Measurements from ENCODE around the gene CAMK1D.
A peak's percentile ranks its signal among the peaks of the same experiment; 100 is the strongest.

The CAMK1D gene

DNA sequence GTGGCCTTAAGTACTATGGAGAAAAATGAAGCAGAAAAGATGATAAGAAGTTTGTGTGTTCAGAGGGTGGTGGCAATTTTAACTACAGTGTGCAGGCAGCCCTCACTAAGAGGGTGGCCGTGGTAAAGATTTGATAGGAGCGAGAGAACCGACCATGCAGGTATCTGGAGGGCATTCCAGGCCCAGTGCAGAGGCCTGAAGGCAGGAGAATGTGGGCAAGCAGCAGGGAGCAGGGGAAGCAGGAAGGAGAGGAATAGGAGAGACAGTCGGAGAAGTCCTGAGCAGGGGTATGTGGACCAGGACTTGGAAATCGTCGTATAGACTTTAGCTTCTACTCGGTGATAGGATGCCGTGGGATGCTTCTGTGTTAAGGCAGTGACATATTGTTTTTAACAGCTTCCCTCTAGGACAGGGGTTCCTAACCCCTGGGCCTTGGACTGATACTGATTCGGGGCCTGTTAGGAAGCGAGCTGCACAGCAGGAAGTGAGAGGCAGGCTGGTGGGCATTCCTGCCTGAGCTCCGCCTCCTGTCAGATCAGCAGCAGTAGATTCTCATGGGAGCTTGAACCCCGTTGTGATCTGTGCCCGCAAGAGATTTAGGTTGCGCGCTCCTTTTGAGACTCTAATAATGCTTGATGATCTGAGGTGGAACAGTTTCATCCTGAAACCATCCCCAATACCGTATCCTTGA lies 425.0 kb downstream of the CAMK1D start:
- no peak for DNase-seq

DNA sequence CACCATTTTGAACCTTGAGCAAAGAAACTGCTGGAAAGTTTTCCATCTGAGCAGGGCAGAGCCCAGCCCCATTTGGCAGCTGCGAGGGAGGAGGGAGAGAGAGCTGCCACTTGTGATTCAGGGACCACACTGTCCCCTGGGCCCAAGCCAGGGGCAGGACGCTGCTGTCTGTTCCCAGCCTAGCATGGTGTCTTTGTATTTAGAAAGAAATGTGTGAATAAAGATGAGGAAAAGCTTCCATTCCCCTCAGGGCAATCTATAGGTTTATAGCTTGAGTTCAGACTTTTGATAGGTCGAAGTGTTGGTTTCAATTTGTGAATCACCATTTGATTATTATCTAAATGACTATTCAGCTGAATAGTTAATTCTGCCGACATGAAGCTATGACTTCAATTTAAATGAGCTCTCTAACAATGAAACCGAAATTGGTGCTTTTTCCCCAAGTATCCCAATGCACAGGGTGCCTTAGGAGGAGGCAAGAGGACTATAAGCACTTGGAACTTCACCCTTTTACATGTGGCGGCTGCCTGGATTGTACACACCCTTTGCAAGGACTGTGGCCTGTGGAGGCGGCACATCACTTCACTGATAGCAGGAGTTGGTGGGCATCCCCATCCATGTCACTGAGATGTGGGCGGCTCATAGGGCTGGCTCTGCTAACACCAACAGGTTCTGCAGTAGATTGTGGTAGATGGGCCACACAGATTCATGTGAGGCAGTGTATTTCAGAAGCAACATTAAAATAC lies 428.7 kb downstream of the CAMK1D start:
- DNase-seq = no peak

DNA sequence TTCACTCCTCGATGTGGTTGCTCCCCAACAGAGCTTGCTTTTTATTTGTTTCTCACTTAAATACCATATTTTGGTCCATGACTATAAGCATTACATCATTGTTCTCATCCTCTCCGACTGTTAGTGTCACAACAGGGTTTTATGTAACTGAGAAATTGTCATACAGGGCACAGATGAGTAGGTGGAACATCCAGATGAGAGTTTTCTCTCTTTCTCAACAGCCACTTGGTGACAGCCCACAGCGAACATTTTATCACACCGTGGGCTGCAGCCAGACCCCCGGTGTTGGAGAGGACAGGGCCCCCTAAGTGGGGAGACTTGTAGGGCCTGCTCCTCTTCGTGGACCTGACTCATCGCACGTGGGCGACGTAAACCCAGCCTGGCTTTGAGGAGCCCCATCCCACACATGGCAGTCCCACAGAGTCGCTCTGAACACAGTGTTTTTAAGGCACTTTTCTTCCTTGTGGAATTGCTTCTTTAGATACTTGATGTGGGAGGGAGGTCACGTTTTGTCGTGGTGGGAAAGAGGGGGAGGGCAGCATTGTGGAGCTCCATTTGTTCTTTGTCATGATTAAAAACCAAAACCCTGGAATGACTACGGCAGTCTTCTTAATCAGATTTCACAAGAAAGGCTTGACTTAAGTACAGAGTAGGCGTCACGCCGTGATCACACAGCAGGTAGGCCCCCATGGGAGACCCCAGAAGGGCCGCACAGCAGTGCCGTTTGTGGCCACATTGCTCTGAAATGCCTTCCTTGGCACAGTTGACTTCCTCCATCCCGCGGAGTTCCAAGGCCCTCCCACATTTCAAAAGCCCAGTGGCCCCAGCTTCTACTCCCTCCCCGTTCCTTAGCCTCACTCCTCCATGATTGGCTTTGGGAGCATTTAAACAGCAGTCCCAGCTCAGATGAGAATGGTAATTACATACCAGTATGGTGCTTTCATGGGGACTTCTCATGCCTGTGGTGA lies 431.6 kb downstream of the CAMK1D start:
- DNase-seq = peak; percentile 66

DNA sequence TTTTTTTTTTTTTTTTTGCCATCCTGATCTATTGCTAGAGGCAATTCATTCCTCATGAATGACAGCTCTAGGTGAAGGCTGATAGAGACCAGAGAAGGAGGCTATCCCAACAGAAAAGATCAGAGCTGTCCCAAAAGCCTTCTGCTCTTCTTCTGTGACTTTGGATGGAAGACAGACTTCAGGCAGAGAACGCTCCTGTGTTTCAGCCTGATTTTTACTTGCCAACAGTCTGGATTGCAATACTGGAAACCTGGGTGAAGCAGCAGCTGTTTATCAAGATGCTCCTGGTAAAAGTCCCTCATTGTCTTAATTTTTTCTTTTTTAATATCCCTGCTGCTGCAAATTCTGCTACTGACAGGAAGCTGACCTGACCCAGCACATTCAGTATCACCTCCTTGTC lies 432.6 kb downstream of the CAMK1D start:
- DNase-seq = no peak

DNA sequence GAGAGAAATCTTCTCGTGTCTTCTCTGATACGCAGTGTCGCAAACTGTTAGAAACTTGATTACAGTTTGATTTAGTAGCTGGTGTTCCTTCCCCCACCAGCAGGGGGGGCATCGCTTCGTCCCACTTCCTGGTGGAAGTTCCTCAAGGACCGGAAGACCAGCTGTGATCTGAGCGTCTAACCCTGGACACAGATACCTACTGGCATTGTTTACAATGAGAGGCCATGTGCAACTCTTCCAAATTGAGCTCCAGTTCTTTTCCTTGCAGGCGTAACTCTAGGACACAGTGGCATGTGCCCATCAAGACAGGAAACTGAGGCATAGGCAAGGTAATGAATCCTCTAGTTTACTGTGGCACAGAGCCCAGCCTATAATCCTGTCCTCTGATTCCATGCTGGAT lies 433.2 kb downstream of the CAMK1D start:
- no peak for DNase-seq

DNA sequence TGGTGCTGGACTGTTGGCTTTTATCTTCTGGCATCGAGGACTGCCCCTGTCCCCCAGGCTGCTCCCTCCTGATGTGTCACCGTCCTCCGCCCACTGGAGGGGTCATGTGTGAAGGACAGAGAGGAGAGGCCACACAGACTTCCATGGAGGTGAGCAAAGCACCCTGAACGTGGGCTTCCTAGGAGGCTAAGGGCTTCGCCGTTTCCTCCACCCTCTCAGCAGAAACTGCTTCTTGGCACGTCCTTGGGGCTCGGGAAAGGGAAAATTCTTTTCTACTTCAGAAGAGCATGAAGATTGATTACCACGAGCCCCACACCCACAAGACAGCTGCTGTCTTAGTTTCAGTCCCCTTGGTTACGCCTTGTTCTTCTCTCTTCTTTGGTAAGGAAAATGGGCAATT lies 433.9 kb downstream of the CAMK1D start:
- peak; percentile 70 for DNase-seq

DNA sequence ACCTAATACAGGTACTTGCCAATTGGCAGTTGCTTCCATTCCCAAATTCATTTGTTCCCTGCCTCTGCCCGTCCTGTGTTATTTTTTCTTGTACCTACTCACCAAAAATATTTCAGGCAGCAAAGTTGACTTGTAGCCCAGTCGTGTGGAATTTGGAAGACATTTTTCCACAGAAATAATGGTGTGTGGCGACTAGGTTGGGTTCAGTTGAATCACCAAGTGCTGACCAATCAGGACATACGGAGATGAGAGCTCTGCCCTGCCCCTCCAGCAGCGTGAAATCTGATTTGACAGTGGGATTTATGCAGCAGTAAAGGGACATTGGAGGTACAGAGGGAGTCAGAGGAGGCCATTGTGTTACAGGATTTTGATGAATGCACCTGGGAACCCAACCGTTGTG lies 435.3 kb downstream of the CAMK1D start:
- DNase-seq = no peak

DNA sequence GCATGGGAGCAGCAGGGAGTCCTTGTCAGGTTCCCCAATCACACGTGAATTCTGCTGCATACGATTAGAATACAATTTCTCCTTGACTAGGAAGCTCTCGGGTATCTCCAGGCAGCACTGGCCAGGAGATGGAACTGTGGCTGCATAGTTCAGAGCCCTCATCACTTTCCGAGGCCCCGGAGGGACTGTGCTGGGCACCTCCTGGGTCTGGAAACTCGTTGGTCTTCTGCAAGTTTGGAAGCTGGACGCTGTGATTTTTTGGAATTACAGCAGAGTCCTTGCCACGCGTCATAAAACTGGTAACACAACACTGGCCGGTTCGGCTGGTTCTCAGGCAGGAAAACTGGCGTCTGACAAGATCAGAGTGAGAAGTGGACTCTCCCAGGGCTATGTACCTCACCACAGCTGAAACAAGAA lies 436.1 kb downstream of the CAMK1D start:
- no peak for DNase-seq

DNA sequence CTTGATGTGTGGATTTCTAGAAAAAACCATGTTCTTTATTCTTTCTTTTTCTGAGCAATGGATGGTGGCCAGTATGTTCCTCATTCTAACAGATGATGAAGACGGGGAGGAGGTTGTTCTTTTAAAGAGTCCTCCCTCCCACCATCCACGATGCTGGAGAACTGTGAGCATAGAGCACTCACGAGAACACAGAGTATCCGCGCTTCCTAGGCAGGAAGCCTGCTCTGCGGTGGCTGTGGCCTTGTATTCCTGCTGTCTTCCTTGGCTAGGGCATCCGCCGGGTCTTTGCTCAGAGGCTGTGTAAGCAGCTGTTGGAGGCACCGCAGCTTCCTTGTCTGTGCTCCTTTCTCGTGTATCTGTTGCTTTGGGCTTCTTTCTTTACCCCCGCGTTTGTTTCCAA lies 437.9 kb downstream of the CAMK1D start:
- no peak for DNase-seq

DNA sequence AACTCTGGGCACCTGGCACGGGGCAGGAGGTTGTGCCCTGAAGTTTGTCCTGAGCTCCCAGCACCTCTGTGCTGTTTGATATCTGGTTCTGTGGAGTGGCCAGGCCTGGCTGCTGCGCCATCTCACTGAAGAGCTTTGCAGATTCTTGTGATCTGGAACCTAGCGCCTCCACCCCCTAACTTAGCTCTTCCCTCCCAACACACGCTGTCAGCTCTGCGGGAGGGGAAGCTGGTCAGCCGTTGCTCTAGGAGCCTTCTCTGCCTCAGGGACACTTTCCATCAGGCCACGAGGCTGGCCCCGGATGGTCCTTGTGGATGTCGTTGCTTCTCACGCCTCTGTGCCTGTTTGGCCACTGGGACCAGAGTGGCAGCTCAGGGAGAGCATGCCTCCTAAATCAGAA lies 438.9 kb downstream of the CAMK1D start:
- DNase-seq = no peak

DNA sequence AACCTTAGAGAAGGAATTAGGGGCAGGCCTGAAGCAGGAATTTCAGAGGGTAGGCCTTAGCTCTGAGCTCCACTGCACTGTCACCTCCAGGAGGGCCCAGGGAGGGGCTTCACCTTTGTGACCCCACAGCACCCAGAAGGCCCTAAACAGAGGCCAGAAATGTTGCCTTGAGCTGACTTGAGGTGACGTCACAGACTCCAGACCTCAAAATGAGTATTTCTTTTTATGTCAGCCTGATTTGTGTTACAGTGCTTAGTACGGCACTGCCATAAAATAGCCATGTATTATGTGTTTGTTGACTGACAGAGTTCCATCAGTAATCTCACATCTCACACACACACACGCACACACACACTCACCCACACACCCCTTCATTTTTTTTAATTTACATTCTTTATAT lies 440.9 kb downstream of the CAMK1D start:
- DNase-seq = no peak

DNA sequence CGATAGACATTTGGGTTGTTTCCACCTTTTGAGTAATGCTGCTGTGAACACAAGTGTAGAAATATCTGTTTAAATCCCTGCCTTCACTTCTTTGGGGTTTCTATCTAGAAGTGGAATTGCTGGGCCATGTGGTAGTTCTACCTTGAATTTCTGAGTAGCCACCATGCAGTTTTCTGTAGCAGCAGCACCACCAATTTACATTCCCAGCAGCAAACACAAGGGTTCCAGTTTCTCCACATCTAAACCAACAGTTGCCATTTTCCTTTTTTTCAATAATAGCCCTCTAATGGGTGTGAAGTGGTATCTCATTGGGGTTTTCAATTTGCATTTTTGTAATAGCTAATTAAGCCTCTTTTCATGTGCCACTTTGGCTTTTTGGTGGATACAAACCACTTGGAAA lies 442.4 kb downstream of the CAMK1D start:
- no peak for DNase-seq

DNA sequence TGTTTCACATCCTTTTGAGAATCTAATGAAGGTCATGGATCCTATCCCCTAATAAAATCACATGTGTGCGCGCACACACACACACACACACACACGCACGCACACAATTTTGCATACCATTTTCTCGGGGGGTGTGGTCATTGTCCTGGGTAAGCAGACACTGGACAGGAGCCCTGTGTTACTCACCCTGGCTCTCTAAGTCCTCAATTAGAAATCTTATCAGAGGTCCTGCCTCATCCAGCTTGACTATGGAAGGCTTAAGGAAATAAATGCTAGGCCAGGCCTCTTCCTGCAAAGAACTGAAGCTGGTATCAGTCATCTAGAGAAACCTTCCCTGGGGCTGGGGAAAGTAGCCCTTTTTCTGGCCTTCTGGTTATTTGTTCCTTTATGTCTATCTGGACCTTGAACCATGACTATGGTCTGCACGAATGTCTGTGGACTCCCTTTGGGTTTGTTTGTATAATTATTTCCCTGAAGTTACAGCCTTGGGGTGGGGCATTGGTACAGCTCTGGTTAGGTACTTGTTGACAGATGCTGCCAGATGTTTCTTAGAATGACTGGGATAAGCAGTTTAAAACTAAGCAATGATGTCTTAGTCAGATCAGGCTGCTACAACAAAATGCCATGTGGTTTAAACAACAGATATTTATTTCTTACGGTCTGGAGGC lies 443.7 kb downstream of the CAMK1D start:
- no peak for DNase-seq

DNA sequence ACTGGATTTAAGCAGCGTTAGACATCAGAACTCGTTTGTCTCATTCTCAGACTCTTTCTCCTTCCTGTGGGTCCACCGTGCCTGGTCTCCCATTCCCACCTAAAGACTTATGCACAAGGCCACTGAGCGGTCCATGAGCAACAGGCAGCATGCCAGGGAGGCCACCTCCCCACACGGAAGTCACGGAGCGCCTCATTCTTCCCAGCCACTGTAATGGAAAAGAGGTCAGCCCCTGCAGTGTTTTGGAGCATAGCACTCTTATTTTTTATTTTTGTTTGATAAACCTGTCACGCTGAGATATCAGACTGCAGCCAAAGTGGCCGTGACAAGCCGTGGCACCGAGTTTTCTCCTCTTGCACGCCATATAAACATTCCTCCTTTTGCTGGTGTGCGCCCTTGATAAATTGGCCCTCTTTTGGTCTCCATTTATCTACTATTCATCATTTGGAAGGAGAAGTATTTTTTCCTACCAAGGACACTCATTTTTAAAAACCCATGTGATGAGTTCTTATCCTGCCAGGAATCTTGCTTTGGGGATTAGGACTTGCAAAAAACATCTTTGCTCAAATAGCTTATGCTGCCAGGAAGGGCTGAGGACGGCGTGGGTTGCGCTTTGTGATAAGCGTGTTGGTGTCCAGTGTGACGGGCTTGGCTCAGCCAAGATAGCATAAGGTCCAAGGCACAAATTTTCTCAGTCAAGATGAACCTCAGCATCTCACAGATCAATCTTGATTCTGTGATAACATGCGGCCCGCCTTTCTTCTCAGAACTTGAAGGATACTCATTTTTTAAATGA lies 446.2 kb downstream of the CAMK1D start:
- no peak for DNase-seq

DNA sequence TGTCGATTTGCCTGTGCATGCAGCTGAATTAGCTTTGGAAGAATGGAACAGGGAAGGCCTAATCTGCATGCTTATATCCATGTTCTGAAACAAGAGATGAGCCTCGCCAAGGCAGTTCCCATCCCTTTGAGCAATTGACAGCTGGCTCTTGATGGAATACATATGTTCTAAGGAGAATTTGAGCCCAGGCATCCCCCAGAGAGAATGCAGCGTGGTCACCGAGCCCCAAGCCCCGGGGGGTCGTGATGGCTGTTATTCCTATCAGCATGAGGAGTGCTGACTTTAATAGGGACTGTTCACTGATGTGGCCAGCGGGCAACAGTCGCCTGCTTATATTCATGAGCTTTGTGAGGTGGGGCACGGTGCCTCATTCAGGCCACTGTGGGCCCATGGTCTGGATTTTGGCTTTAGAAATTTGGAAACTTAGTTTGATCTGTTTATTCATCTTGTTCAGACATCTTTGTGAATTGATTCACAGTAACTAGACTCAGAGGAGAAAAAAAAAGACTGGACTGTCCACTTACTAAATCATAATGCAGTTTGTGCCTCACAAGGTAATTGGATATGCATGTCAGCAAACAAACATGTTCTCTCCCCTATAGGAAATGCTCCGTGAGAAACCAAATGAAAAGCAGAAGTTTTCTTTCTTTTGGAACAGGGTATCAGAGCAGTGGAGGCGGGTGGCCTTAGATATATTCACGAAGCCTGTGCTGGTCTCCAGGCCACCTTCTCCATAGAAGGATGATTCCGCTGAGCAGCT lies 447.2 kb downstream of the CAMK1D start:
- no peak for DNase-seq

DNA sequence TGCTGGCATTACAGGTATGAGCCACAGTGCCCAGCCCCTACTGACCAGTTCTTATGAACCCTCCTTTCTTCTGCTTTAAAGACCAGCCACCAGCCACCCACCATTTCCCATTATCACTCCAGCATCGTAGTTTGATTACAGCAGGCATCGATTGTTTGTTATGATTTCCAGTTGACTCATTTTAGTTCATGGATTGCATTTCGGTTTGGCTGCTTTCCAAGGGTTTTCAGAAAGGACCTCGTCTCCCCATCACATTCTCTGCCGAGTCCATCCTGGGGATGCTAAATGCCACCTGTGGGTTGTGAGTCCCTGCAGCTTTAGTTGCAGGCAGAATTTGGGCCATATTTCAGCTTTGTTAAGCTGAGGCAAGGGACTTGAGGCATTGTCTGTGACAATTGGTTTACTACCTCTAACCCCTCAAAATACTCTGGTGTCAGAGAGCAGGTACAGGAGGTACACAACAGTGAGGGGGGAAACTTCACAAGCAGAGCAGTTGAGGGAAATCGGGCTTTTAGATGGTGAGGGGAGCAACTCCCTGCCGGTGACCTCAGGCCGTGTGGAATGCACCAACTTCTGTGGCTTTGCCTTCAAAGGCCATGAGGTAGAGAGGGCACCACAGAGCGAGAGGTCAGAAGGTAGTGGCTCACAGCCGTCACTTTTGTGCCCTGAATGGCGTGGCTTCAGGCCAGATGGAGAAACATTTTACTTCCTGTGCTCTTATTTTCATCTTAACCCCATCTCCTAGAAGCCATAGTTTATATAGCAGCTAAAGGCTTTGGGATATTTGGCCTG lies 448.3 kb downstream of the CAMK1D start:
- DNase-seq = no peak

DNA sequence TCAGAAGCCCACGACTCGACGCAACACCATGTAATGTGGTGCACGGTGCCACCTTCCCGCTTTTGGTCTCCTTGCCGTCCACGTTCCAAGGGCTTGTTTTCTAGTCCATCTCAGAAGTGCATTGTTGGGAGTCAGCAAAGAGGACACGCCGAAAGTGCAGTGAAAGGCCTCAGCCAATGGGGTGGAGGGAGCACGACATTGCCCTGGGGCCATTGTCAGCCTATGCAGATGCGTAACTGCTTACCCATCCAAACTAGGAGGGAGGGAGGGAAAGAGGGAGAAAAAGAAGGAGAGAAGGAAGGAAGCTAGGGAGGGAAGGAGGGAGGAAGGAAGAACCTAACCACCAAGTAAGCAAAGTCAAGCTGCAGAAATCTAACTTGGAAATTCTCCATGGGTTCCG lies 449.8 kb downstream of the CAMK1D start:
- no peak for DNase-seq

DNA sequence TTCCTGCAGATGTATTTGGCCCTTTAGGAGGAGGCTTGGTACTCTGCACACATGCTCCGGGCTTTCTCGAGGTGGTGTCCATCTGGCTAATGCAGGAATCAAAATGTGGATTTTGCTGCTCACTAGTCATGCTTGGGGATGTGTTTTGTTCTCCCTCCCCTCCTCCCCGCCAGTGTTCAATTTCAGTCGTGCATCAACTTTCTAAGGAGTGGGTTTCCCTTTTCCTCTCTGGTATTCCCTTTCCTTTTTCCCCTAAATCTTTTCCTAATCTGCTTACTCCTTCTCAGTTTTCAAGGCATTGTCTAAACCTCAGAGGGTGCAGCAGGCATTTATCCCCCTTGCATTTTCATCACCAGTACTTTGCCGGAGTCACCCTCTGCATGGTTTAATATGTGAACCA lies 450.4 kb downstream of the CAMK1D start:
- DNase-seq = no peak

DNA sequence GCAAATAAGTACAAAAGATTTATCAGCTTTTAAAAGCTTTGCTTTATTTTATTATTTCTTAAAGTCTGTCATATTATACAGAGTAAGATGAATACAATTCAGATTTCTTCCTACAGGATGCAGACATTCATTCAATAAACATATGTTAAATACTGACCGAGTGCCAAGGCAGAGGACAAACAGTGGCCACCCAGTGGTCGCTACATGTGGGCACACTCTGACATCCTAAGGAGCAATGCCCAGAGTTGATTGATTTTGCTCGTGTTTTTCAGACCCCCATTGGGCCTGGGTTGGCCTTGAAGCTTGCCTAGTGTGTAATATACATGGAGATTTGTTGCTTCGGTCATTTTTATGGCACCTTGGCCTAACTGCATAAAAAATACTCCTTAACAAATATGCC lies 451.0 kb downstream of the CAMK1D start:
- DNase-seq = no peak
